Measurements from ENCODE around the gene NIBAN1.

GRCh38 chr1:184940694-184941409, 33.5 kb downstream of the NIBAN1 start:
- no peak for TF ChIP-seq MAX (IDR thresholded peaks at IDR 0.05)
- TF ChIP-seq TEAD4 (IDR thresholded peaks at IDR 0.05) = no peak
- TF ChIP-seq REST (IDR thresholded peaks at IDR 0.05; ENCODE audit: low read depth) = no peak
- TF ChIP-seq CEBPB (IDR thresholded peaks at IDR 0.05) = no peak
- no peak for TF ChIP-seq TAF1 (IDR thresholded peaks at IDR 0.05; ENCODE audit: low read depth)

Data from Ishikawa (cell line).